KMS-11 (cell line): ENCODE results near the gene SAPCD2.

Experiments
- H2AFZ ChIP-seq: fragments of 200-600 bp; sonication (generic); 2 replicates; pipeline ENCODE4 v1.6.1; 2016; ENCODE audit warnings: antibody characterized with exemption, mixed run types, low read depth
- H3K27ac ChIP-seq: fragments of 200-600 bp; sonication (generic); 2 replicates; pipeline ENCODE4 v1.6.1; 2016; ENCODE audit warnings: mild to moderate bottlenecking, mixed run types
- H3K27me3 ChIP-seq: fragments of 200-600 bp; sonication (generic); 2 replicates; pipeline ENCODE4 v1.6.1; 2017; ENCODE audit warnings: mild to moderate bottlenecking, low read depth, mixed run types, moderate library complexity; ENCODE audit not compliant: insufficient read depth
- H3K36me3 ChIP-seq: fragments of 200-600 bp; sonication (generic); 2 replicates; pipeline ENCODE4 v1.6.1; 2017; ENCODE audit warnings: mild to moderate bottlenecking, mixed run types; ENCODE audit not compliant: insufficient read depth
- H3K4me1 ChIP-seq: fragments of 200-600 bp; sonication (generic); 2 replicates; pipeline ENCODE4 v1.6.1; 2016; ENCODE audit warnings: mild to moderate bottlenecking, low read depth, mixed run types; ENCODE audit not compliant: poor library complexity, severe bottlenecking
- H3K4me2 ChIP-seq: fragments of 200-600 bp; sonication (generic); 2 replicates; pipeline ENCODE4 v1.7.0; 2016; ENCODE audit warnings: mild to moderate bottlenecking, mixed run types
- H3K4me3 ChIP-seq: fragments of 200-600 bp; sonication (generic); IDR thresholded peaks from 2 replicates; pipeline ENCODE4 v1.6.1; 2017; ENCODE audit warnings: low read depth, low read length, mixed read lengths; ENCODE audit not compliant: insufficient read depth
- H3K79me2 ChIP-seq: fragments of 200-600 bp; sonication (generic); 2 replicates; pipeline ENCODE4 v1.6.1; 2016; ENCODE audit warnings: low read depth, mixed run types; ENCODE audit not compliant: insufficient read depth
- H3K9ac ChIP-seq: fragments of 200-600 bp; sonication (generic); 2 replicates; pipeline ENCODE4 v1.6.1; 2016; ENCODE audit warnings: mild to moderate bottlenecking, mixed run types
- H4K20me1 ChIP-seq: fragments of 200-600 bp; sonication (generic); 2 replicates; pipeline ENCODE4 v1.6.1; 2016; ENCODE audit warnings: mild to moderate bottlenecking, mixed run types; ENCODE audit not compliant: insufficient read depth
- TF ChIP-seq, protein P1 (sequence below): fragments of 200-600 bp; sonication (generic); conservative IDR thresholded peaks from 2 replicates; pipeline ENCODE4 v1.6.1; 2017; ENCODE audit warnings: low read depth, mild to moderate bottlenecking, antibody characterized with exemption, low read length, moderate library complexity, mixed read lengths

The SAPCD2 gene

DNA sequence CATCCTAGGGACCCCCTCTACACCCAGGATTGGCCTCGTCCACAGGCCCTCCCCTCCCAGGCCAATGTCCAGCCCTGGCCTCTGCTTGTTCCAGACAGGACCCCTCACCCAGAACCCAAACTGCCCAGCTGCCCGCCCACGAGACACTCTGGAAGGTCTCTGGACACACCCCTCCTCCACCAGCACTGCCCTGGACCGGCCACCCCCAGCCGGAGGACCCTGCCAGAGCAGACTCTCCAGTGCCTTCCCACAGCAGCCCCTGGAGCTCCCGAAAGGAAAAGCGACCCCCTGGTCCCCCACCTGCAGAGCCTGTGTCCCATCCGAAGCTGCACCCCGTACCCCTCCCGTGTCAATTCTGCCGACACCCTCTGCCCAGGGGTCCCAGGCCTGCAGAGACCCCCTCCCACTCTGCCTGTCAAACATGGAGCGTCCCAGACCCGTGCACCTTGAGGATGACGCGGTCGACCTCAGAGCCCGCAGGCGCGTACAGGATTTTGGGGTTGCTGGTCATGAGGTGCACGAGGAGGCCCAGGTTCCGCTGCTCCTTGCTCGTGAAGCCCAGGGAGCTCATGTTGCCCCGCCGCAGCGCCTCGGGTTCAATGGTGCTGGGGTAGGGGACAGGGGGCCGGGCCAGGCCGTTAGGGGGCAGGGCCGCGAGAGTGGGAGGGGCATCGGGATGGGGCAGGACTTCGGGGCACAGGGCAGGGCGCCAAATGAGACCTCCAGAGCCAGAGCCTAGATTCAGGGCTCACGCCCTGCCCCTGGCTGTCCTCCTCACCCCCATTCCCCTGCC is 50.3 kb downstream of the SAPCD2 start:
- Histone ChIP-seq H4K20me1 (no peaks in the 10 kb centered on the region), H3K27ac (no peak overlapping the region), H3K4me1 (peaks cover 4% of the 10 kb centered on the region), H3K4me3 (no peak overlapping the region), H3K79me2 (no peaks in the 10 kb centered on the region), H3K9ac (no peak overlapping the region), H3K4me2 (no peak overlapping the region), H3K27me3 (peaks cover 5% of the 10 kb centered on the region; the same call in 1 of the 2 replicates), H2AFZ (no peak overlapping the region), H3K36me3 (no peaks in the 10 kb centered on the region)
- TF ChIP-seq, protein P1, sequence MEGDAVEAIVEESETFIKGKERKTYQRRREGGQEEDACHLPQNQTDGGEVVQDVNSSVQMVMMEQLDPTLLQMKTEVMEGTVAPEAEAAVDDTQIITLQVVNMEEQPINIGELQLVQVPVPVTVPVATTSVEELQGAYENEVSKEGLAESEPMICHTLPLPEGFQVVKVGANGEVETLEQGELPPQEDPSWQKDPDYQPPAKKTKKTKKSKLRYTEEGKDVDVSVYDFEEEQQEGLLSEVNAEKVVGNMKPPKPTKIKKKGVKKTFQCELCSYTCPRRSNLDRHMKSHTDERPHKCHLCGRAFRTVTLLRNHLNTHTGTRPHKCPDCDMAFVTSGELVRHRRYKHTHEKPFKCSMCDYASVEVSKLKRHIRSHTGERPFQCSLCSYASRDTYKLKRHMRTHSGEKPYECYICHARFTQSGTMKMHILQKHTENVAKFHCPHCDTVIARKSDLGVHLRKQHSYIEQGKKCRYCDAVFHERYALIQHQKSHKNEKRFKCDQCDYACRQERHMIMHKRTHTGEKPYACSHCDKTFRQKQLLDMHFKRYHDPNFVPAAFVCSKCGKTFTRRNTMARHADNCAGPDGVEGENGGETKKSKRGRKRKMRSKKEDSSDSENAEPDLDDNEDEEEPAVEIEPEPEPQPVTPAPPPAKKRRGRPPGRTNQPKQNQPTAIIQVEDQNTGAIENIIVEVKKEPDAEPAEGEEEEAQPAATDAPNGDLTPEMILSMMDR = no peak

DNA sequence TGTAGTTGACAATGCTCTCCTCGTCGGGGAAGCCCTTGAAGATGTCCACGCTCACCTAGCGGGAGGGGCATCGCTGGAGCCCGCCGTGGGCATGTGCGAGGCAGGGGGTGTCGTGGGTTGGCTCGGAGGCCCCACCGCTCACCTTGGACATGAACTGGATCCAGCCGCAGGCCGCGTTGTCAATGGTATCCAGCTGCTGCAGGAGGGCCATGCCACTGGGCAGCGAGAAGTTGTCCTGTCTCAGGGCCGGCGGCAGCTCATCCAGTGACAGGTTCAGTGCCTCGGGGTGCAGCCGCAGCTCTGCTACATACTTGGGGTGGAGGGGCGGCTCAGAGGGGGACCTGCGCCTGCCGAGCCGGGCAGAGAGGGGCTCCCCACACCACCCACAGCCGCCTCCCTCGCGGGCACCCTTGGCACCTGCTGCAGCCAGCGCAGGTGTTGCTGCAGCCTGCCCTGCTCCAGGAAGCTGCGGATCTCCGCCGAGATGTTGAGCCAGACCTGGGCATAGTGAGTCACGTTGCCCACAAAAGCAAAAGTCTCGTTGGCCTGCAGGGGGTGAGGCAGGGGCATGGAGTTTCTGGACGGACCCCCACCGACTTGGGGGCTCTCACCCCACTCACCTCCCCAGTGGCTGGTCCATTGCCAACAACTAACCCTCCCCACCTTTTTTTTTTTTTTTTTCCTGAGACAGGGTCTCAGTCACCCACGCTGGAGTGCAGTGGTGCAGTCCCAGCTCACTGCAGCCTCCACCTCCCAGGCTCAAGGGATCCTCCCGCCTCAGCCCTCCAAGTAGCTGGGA is 51.4 kb downstream of the SAPCD2 start:
- H3K79me2 ChIP-seq = no peaks in the 10 kb centered on the region
- no peak overlapping the region for H3K9ac ChIP-seq
- H3K27ac ChIP-seq = no peak overlapping the region
- H2AFZ ChIP-seq = no peak overlapping the region
- peaks cover 5% of the 10 kb centered on the region; the same call in 1 of the 2 replicates for H3K27me3 ChIP-seq
- no peaks in the 10 kb centered on the region for H3K36me3 ChIP-seq
- no peak overlapping the region for H3K4me2 ChIP-seq
- H3K4me1 ChIP-seq = peaks cover 4% of the 10 kb centered on the region
- no peaks in the 10 kb centered on the region for H4K20me1 ChIP-seq
- H3K4me3 ChIP-seq = no peak overlapping the region
- TF ChIP-seq, protein P1 = no peak

DNA sequence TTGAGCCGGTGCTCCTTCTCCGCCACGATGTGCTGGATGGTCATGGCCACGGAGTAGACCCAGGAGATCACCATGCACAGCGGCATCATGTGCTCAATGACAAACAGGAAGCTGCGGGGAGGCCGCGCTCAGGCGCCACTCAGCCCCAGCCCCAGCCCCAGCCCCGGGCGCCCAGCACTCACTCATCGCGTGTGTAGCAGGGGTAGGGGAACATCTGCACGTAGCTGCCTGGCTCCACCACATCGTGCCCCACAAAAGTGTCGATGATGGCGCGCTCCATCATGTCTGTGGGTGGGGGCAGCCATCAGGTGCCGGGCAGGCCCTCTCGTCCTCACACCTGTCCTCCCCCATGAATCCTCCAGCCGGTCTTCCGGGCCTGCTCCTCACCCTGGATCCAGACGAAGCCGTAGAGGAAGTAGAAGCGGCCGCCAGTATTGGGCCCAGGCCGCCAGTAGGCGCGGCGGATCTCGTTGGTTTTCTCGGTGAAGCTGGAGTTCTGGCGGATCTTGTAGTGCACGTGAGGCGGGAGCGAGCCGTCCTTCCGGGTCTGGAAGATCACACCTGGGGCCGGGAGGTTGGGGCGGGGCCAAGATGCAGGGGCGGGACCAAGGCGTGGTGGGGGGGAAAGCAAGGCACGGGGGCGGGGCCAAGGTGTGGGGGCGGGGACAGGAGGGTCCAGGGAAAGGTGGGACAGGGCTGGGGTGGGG is 52.4 kb downstream of the SAPCD2 start:
- TF ChIP-seq, protein P1 = no peak
- no peaks in the 10 kb centered on the region for H3K36me3 ChIP-seq
- no peak overlapping the region for H3K9ac ChIP-seq
- H3K27me3 ChIP-seq = peaks cover 5% of the 10 kb centered on the region; the same call in 1 of the 2 replicates
- H2AFZ ChIP-seq = no peak overlapping the region
- no peak overlapping the region for H3K4me3 ChIP-seq
- H3K4me1 ChIP-seq = peaks cover 4% of the 10 kb centered on the region
- H3K79me2 ChIP-seq = no peaks in the 10 kb centered on the region
- H3K4me2 ChIP-seq = no peak overlapping the region
- H4K20me1 ChIP-seq = no peaks in the 10 kb centered on the region
- H3K27ac ChIP-seq = no peak overlapping the region

DNA sequence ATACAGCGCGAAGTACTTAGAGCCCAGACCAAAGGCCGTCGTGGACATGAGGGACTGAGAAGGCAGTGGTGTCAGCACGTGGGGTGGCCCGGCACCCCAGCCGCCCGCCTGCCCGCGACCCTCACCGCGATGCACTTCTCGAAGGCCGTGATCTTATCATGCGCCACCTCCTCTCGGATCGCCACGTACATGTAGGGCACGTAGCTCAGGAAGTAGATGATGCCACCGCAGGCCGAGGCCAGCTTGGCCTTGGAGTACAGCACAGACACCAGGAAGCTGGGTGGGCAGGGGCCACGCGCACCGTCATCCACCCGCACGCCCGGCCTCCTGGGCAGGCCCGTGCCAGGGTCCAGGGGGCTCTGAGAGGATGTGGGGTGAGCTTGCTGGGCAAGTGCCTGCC is 53.3 kb downstream of the SAPCD2 start:
- Histone ChIP-seq H3K27me3 (peaks cover 5% of the 10 kb centered on the region; the same call in 1 of the 2 replicates), H3K4me3 (no peak overlapping the region), H3K36me3 (no peaks in the 10 kb centered on the region), H2AFZ (no peak overlapping the region), H3K4me2 (no peak overlapping the region), H3K27ac (no peak overlapping the region), H4K20me1 (no peaks in the 10 kb centered on the region), H3K79me2 (no peaks in the 10 kb centered on the region), H3K9ac (no peak overlapping the region), H3K4me1 (no peaks in the 10 kb centered on the region)
- TF ChIP-seq, protein P1 = no peak
